H1 (cell line): ENCODE measurements around the gene TBX18. TPM values are rescaled to one million over a fixed set of nuclear protein-coding genes. Genes with fewer than 3 reads are reported as not detected.

Source experiments
- CHD1 ChIP-seq: IDR thresholded peaks from 2 replicates; pipeline ENCODE4 v1.6.1; 2012; ENCODE audit warnings: low read depth, low read length, improper control_type of control experiment
- CHD2 ChIP-seq: IDR thresholded peaks from 2 replicates; pipeline ENCODE4 v1.6.1; 2012; ENCODE audit warnings: low read length, improper control_type of control experiment
- SUZ12 ChIP-seq: fragments of 200-600 bp; sonication (generic); IDR thresholded peaks from 2 replicates; pipeline ENCODE4 v1.6.1; 2012; ENCODE audit warnings: mild to moderate bottlenecking, inconsistent platforms, low read length, moderate library complexity, mixed read lengths
- polyA plus RNA-seq, 7 experiments: library from polyadenylated mRNA; depleted of rRNA in 3 of 7; stranded (reverse) in 5 of 7; unstranded in 2 of 7; fragments of >200 nt in 5 of 7; fragments of 200-250 nt in 2 of 7; gene quantifications; 1 replicate in 5 of 7; 2 replicates in 1 of 7; 4 replicates in 1 of 7; pipeline versions ENCODE4 v1.2.1 to v1.2.3, GENCODE V29; 2011 to 2013; ENCODE audit warnings: missing spikeins in 2 of 7, mixed read lengths in 2 of 7
- total RNA-seq: library from RNA; stranded (reverse); fragmentation: NEBNext Ultra II Directional; extraction: Animal tissue kit (Norgen Biotek cat#: 25700); gene quantifications from 2 replicates; pipeline ENCODE4 v1.2.1, GENCODE V29; 2021

Gene TBX18
- total and polyA plus RNA-seq, 2 of the 8 experiments (the other 6 are each of a cell fraction or from before 2014, with no cell fraction given), result 0.02 TPM; not detected in 1

GRCh38 chr6:84675651-84676050, 88.7 kb downstream of the TBX18 start (continued):
- TF ChIP-seq SUZ12 (no peak), CHD2 (no peak), CHD1 (no peak)
